Astrocyte (in vitro differentiated cells and primary cell): Measurements from ENCODE around the gene COL23A1.

Source experiments
- EZH2 ChIP-seq: IDR thresholded peaks from 2 replicates; pipeline ENCODE4 v1.6.1; 2012; ENCODE audit warnings: mild to moderate bottlenecking, low read length, inconsistent platforms; ENCODE audit not compliant: insufficient read depth
- TF ChIP-seq, protein P1 (sequence below): IDR thresholded peaks from 2 replicates; pipeline ENCODE4 v1.5.1; 2011; ENCODE audit warnings: low read depth, mild to moderate bottlenecking, inconsistent platforms, low read length, moderate library complexity; ENCODE audit not compliant: insufficient read depth

DNA sequence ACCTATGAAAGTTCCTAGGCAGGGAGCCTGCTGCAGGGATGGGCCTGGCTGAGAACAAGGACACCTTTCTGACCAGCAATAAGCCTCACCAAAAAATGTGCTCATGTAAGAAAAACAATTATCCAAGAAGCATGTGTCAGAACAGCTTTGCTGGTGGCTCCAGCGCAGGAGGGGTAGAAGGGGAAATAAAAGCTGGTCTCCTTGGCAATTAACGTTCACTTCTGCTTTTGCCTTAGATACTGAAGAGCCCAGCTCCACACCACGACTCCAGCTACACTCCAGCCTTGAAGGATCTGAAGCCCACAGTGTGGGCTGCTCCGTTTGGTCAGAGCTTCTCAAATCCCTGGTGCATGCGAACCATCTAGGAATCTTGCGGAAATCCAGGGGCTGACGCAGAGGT, 250.0 kb downstream of the COL23A1 start:
- TF ChIP-seq, protein P1, sequence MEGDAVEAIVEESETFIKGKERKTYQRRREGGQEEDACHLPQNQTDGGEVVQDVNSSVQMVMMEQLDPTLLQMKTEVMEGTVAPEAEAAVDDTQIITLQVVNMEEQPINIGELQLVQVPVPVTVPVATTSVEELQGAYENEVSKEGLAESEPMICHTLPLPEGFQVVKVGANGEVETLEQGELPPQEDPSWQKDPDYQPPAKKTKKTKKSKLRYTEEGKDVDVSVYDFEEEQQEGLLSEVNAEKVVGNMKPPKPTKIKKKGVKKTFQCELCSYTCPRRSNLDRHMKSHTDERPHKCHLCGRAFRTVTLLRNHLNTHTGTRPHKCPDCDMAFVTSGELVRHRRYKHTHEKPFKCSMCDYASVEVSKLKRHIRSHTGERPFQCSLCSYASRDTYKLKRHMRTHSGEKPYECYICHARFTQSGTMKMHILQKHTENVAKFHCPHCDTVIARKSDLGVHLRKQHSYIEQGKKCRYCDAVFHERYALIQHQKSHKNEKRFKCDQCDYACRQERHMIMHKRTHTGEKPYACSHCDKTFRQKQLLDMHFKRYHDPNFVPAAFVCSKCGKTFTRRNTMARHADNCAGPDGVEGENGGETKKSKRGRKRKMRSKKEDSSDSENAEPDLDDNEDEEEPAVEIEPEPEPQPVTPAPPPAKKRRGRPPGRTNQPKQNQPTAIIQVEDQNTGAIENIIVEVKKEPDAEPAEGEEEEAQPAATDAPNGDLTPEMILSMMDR = no peak
- TF ChIP-seq EZH2 = no peak
